GM18508 (cell line): ENCODE results near the gene ACOX2.

Experiments
- ATAC-seq: cut with Tn5 transposase; IDR thresholded peaks from one replicate; pipeline ENCODE4 v1.9.1; 2021; ENCODE audit warnings: moderate number of reproducible peaks; ENCODE audit not compliant: insufficient read depth, unreplicated experiment

The ACOX2 gene

DNA sequence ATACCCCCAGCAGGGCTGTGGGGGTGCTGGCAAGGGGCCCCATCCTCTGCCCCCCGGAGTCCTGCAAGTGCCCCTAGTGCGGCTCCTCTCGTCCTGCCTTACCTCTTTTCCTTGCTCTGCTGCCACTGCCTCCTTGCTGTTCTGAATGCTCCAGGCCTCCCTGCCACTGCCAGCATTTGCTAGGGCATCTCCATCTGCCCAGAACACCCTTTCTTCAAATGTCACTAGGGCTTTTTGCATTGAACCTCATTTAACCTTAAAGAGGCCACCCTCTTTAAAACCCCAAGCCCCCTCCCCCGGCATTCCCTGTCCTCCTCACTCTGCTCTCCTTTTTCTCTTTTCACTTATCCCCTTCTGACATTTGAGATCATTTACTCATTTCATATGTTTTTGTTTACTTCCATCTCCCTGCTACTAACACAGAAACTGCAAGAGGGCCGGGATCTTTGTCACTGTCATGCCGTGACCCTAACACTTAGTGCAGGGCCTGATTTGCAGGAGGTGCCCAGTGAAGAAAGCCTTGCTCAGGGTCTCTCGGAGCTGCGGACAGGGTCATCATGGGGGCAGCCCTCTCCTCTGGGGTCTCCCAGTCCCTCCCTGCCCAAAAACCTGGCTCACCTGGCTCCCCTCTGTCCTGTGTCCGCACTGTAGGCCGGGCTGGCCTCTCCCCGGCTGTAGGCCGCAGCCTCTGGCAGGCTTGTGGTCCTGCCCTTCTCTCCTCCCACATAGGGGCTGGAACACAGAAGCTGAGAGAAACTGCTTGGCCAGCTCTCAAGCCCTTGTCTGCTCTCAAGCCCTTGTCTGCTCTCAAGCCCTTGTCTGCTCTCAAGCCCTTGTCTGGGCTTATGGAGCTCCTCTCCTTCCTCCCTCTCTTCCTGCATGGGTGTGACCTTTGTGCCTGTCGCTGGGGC, at the start of gene ACOX2:
ACOX2 (minus strand) TSS at position 690 of the 911 bp plus-strand sequence. CDS start 2,084 bp downstream, outside the sequence.
- no peak for ATAC-seq

- ATAC-seq, result no peak
Observed at GRCh38 chr3:58585994-58586393, 49.0 kb upstream of the ACOX2 start.

- no peak for ATAC-seq
Observed at GRCh38 chr3:58585005-58585786, 48.2 kb upstream of the ACOX2 start.

GRCh38 chr3:58584690-58585004, 47.7 kb upstream of the ACOX2 start:
- ATAC-seq, result no peak

DNA sequence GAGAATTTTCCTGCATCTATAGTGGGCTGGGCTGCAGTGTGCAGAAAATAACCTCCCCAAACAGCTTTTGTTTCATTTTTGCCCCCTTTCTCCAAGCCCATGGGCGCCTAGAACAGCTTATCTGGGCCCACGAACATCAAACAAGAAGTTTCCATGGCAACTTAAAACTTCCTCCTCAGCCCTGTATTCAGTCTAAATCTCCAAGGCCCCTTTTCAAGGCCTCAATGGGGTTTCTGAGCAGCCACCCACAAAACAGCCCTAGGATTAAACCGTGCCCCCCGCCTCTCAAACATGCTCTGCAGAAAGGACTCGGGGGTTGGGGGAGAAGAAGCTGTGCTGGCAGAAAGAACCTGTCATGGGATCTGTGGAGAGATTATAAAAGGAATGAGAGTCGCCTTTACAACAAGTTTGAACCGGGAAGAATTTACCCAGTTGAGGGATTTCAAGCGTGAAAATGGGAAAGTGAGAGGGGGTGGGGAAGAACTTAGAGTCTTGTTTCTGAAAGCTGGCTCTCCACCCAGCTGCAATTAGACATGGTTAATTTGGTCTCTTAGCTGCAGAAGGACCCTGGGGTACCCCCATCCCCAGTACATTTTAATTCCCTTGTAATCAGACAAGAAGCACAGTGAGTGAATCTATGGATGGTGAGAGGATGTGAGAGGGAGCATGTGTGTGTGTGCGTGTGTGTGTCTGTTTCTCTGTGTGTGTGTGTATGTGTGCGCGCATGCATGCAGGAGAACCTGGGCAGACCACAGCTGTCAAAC, 44.5 kb upstream of the ACOX2 start:
- no peak for ATAC-seq

GRCh38 chr3:58580826-58581327, 43.9 kb upstream of the ACOX2 start:
- no peak for ATAC-seq

GRCh38 chr3:58578873-58579272, 41.9 kb upstream of the ACOX2 start:
- ATAC-seq, result no peak

DNA sequence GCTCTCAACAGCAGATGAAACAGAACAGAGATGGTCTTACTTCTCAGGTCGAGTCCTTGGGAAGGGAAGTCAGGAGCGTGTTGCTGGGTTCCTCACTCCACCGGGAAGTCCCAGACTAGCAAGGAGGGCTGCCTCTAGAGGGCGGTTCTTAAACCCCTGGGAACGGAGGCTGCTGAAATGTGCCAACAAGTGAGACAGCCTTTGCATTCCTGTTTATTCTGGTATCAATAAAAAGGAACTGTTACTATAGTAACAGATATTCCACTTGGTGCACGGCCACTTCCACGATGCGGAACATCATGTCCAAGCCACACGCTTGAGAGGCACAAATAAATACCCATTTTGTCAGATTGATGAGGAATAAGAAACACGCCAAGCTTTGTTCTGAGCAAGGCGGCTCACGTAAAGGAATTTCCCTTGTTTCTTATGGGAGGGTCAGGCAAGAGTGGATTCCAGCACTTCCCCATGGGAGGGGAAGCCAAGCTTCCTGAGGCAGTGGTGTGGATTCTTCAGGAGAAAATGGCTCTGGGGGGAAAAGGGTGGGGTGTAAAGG, 40.4 kb upstream of the ACOX2 start, which contains the start of gene FAM107A:
FAM107A (minus strand) TSS at position 123 of the 553 bp plus-strand sequence. CDS start 7,531 bp downstream, outside the sequence.
- ATAC-seq, result no peak

GRCh38 chr3:58576716-58577115, 39.7 kb upstream of the ACOX2 start:
- ATAC-seq, result no peak

DNA sequence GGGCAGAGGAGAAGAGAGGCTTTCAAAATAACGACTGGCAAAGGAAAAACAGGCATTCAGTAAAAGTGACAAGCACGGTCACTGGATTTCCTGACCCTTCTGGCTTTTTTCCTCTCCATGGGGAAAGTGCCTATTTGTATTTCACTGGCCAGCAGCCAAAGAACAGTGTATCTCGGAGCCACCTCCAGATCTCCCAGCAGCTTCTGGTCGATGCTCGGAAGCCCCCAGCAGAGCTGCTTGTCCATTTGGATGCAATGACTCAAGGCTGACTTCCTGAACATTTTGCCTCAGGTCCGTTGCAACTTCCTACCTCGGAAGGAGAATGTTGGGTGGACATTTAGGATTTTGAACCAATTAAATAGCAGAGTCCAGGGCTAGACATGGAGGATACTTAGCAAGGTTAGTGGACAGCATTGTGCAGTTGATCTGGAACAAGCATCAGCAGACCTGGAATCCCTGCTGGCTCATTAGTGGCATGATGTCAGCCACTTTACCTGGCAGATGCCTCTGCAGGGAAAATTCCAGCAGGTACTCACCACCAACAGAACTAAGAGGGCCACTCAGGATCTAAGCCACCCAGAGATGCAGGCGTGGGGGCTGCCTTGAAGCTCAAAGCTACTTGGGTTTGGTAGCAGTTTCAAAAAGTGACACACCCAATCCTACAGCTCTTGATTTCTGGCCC, 39.1 kb upstream of the ACOX2 start:
- no peak for ATAC-seq

GRCh38 chr3:58574682-58575081, 37.7 kb upstream of the ACOX2 start:
- no peak for ATAC-seq

GRCh38 chr3:58574106-58574505, 37.1 kb upstream of the ACOX2 start:
- no peak for ATAC-seq

DNA sequence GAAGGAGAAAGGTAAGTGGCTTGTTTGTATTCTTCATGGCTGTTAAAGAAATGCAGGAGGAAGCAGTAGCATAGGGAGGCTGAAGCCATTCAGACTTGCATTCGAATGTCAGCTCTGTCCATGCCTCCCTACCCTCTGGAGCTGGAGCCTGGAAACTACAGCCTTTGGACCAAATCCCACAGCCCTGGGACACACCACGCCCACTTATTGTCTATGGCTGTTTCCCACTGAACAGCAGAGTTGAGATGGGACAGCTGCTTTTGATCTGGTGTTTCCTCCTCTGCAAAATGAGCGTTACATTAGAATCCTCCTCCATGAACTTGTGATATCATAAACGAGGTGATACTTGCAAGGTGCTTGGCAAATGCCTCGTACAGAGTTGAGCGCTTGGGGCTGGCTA, 36.6 kb upstream of the ACOX2 start:
- no peak for ATAC-seq

GRCh38 chr3:58572634-58573230, 35.7 kb upstream of the ACOX2 start:
- no peak for ATAC-seq

DNA sequence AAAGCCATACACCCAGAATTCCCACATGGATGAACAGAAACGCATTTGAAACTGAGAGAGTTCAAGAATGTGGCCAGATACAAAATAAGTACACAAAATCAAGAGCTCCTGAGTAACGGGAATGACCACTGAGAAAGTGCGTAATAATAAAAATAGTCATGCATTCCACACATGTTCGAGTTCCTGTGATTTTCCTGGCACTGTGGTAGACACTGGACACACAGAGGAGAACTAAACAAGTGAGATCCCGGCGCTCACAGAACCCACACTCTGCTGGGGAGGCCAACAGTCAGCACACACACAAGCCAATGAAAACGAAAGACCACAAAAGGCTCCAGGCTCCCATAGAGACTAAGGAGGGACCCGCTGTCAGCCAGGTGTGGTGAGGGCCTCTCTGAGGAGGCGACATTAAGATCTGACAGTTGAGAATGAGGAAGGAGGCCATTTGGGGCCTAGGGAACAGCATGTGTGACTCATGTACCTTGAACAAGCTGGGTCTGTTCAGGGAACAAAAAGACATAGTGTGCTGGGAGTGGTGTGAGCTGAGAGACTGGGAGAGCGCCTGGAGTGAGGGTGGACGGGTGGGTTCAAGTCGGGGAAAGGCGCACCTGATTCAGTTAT, 35.1 kb upstream of the ACOX2 start:
- no peak for ATAC-seq

DNA sequence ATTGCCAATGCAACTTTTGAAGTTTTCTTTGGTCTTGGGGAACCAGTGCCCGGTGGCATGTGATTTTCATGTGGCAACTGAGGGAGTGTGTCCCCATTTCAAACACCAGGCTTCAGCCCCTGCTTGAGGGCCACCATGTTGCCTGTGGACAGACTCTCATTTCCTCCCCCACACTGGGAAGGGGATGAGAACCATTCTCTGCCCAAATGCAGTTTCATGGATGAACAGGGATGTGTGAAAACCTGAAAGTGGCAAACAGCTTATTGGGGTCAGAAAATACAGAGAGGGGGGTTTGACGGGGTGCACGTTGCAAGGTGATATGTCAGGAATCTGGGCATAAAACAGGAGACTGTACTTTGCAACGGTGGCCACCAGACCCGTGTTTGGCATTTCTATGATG, 33.9 kb upstream of the ACOX2 start:
- no peak for ATAC-seq

- ATAC-seq, result no peak
Observed at GRCh38 chr3:58569287-58570001, 32.5 kb upstream of the ACOX2 start.
